ENCODE results near the gene CTDSPL.
"Not testable (repeated sequence)": the region's sequence is repeated elsewhere in the genome, so short reads cannot be mapped to it uniquely, and the experiment has no call there.

Gene CTDSPL, protein sequence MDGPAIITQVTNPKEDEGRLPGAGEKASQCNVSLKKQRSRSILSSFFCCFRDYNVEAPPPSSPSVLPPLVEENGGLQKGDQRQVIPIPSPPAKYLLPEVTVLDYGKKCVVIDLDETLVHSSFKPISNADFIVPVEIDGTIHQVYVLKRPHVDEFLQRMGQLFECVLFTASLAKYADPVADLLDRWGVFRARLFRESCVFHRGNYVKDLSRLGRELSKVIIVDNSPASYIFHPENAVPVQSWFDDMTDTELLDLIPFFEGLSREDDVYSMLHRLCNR

DNA sequence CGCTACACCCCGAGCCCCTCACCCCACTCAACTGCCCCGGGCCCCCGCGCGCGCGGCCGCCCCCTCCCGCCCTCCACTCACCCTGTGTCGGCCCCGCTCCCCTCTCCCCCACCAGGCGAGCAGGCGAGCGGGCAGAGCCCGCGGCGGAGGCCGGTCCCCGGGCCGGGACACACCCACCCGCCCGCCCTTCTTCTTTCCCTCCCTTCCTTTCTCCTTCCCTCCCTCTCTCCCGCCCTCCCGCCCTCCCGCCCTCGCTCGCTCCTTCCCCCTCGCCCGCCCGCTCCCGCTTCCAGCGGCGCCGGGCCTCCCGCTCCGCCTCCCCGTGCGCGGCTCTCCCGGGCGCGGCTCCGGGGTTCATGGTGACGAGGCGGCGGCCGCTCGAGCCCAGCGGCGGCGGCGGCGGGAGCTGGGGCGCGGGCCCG lies at the start of gene CTDSPL:
Gene CTDSPL (plus strand): TSS at position 261 of the 422 bp plus-strand sequence. CDS start 320 bp downstream, outside the sequence.
- no peak for DNase-seq (ENCODE audit: low read depth in 2 of 3, low spot score in 1 of 3)

DNA sequence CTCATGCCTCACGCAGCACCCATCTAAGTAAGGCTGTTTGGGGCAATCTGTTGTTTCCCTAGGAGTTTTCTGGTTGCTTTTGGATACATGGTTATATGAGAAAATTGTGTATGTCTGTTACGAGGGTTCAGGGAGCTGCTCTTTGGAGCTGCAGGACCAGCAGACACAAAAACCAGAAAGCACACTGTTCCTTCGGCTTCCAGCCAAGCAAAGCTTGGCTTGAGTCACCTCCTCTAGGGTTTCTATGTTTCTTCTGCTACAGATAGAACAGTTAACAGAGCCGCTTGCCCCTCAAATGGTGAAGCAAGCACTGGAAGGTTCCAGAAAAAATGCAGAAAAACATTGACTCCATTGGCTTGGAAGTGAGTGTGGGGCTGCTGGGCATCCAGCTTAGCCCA lies 49.2 kb upstream of the CTDSPL start:
- DNase-seq (ENCODE audit: low read depth in 2 of 3, low spot score in 1 of 3), result no peak

DNA sequence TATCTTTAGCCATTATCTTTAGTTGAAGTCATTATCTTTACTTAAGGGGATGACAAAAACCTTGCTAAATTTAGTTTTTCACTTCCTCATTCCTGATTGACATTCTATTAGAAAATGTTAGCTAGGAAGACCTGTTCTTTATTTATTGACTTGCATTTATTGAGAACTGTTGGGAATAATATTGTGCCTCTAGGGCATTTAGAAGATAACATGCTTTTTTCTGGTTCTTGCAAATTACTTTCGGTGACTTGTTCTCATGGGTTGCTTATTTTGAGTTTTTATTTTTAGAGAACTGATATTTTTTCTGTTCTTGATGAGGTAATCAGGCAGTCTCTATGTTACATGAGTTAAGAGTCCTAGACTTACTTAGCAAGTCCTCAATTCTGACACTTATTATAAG lies 48.3 kb upstream of the CTDSPL start:
- no peak for DNase-seq (ENCODE audit: low read depth in 2 of 3, low spot score in 1 of 3)

DNA sequence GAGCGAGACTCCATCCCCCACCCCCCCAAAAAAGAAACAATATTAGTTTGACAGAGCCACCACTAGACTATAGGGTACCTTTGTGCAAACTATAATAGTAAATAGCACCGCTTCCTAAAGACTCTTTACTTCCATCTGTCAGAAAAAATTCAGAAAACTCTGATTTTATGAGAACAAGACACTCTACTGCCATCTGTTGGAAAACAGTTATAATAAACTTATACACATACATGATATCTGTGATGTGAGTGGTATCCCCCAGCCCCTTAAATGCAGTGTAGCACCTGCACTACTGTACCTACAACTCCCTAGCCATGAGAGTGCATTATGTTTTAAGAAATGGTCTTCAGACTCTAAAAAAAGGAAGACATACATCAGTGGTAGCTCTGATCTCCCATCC lies 47.1 kb upstream of the CTDSPL start:
- no peak for DNase-seq (ENCODE audit: low read depth in 2 of 3, low spot score in 1 of 3)

DNA sequence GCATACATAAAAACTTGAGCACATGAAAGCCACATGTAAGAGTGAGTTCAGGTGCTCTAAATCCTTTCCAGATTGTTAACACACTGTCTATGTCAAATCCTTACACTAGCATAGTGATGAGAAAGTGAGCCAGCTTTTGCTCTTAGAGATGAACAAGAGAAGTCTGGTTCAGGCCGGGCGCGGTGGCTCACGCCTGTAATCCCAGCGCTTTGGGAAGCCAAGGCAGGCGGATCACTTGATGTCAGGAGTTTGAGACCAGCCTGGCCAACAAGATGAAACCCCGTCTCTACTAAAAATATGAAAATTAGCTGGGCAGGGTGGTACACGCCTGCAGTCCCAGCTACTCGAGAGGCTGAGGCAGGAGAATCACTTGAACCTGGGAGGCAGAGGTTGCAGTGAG lies 46.5 kb upstream of the CTDSPL start:
- DNase-seq (ENCODE audit: low read depth in 2 of 3, low spot score in 1 of 3), result not testable (repeated sequence)

DNA sequence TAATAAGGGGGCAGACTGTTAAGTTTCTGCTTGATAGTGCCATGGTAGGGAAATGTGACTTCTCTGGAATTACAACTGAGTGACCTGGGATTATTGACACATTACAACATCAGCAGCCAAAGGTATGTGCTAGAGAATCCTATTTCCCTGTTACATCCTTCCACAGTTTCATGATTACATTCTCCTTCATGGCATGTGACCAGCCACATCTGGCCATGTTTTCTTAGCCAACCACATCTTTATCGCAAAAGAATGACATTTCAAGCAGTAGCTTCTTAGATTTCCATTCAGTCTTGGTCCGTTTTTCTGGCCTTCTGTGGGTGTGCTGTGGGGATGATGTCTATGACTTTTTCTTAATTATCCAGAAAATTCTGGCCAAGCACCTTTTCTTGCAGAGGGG lies 45.4 kb upstream of the CTDSPL start:
- DNase-seq (ENCODE audit: low read depth in 2 of 3, low spot score in 1 of 3), result no peak

DNA sequence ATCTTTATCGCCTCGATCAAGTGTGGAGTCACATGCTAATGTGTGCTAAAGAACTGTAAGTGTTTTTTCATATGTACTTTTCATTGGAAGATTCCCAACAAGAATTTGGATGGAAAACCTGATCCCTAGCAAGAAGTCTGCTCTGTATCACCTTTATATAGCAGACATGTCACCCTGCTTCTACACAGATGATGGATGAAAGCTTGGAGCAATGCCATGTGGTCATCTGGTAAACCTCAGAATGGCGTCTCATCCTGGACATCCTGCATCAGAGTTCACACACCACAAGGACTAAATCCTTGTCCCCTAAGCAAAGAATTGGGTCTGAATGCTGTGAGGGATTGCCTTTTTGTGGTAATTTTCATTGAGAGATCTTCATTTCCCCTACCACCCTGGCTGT lies 42.1 kb upstream of the CTDSPL start:
- DNase-seq (ENCODE audit: low read depth in 2 of 3, low spot score in 1 of 3), result no peak

DNA sequence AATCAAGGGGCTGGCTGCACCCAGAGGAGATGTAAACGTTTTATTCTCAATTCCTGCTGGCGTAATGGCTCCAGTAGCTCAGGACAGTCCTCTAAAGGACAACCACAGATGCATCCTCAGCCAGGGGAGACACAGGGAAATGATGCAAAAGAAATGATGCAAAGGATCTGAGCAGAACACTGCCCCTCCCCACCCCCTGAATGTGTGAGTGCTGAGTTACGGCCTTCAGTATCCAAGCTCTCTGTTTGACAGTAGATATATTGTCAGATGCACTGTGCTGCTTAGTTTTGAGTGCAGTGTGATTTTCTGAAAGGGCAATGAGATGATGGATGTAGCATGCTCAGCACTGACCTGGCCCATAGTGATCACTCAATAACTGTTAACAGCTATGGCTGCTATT lies 41.4 kb upstream of the CTDSPL start:
- no peak for DNase-seq (ENCODE audit: low read depth in 2 of 3, low spot score in 1 of 3)

DNA sequence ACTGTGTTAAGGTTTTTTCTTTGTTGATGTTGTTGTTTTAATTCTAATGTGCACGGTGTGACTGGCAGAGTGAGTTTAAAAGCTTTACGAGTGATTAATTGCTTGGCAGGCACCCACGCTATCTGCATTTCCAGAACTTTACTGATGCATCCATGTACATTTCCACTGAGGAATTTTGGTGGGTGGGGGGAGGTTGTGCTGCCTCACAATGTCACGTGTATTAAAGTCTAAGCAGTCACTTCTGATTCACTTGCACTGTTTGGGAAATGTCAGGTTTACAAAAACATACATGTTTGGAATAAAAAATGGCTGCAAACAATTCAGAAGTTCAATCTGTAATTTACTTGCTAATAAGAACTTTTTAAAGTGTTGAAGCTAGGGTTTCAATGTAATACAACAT lies 38.5 kb upstream of the CTDSPL start:
- no peak for DNase-seq (ENCODE audit: low read depth in 2 of 3, low spot score in 1 of 3)

DNA sequence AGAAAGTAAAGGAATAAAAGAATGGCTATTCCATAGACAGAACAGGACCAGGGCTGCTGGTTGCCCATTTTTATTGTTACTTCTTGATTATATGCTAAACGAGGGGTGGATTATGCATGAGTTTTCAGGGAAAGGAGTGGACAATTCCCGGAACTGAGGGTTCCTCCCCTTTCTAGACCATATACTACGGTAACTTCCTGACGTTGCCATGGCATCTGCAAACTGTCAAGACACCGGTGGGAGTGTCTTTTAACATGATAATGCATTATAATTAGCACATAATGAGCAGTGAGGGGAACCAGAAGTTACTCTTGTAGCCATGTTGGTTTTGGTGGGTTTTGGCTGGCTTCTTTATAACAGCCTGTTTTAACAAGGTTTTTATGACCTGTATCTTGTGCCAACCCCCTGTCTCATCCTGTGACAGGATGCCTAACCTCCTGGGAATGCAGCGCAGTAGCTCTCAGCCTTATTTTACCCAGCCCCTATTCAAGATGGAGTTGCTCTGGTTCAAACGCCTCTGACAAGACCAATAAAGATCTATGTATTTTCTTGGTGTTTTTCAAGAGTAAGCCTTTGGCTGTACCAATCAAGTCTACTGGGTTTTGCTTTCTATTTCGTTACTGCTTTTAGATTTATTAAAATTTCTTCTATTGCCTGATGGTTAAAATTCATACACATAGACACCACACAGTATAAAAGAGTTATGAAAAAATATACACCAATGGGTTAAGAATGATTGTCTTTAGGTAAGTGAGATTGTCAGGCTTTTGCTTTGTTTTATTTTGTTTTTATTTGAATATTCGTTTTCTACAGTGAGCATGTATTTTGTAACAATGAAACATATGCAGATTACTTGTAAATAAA lies 37.4 kb upstream of the CTDSPL start:
- DNase-seq (ENCODE audit: low read depth in 2 of 3, low spot score in 1 of 3), result no peak

DNA sequence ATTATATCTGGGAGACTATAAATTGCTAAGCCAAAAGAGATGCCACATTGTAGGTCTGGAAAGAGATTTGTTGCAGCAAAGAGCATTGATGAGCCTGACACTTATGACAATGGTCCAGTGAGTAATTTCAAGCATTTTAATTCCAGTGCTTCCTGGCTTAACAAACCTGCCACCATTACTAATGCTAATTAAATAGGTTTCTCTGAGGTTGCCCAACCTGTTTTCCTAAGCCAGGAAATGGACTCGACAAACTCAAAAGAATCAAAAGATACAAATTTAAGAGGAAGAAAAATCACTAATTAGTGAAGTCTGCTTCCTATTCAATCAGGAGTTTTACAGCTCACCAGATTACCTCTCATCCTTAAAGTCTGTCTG lies 36.7 kb upstream of the CTDSPL start:
- DNase-seq (ENCODE audit: low read depth in 2 of 3, low spot score in 1 of 3), result no peak

DNA sequence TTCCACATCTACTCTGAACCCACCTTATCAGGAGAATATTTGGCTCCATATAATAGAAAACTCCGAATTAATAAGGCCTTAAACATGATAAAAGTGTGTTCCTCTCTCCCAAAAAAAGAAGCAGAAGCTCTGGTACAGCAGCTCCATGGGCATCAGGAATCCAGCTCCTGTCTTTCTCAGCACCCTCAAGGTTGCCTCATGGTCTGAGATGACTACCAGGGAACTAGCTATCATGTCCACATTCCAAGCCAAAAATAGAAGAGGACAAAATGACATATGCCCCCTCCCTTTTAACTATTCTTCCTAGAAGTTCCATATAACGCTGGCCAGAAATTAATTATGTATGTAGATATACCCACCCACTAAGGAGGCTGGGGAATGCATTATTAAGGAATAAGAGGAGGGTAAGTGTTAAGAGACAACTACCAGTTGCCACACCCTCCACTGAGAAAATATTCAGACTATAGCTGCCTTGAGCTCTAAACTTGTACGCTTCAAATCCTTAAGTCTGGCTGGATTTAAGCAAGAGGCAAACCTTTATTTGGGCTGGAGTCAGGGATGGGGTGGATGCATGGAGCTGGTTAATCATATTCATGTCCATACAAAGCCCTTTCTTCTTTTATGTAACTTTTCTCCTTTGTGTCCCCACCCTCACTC lies 35.8 kb upstream of the CTDSPL start:
- DNase-seq (ENCODE audit: low read depth in 2 of 3, low spot score in 1 of 3), result no peak

DNA sequence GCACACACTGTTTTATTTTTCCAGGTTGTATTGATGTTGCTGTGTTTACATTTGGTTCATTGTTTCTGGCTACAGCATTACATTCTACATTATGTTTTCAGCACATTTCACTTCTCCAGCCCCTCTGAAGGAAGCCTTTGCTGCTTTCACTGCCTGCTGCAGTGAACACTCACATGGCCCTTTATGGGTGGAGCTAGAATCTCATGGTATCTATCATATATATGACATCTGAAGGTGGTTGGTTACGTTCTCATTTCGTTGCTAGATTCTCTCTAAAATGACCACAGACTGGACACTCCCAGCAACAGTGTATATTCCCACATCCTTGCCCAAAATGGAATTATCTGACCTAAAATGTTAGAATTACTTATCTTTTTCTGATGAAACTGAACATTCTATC lies 35.2 kb upstream of the CTDSPL start:
- no peak for DNase-seq (ENCODE audit: low read depth in 2 of 3, low spot score in 1 of 3)

DNA sequence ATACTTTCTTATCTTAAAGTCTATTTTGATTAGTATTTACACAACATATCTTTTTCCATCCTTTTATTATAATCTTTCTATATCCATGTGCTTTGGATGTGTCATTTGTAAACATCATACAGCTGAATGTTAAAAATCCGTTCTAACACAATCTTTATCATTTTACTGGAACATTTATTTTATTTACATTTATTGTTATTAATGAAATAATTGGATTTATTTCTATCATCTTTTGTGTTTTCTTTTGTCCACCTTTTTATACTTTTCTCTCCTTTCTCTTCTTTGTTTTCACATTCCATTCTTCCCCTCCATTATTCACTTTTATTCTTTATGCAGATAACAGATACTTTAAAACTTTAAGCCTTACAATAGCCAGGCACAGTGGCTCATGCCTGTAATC lies 34.7 kb upstream of the CTDSPL start:
- no peak for DNase-seq (ENCODE audit: low read depth in 2 of 3, low spot score in 1 of 3)

DNA sequence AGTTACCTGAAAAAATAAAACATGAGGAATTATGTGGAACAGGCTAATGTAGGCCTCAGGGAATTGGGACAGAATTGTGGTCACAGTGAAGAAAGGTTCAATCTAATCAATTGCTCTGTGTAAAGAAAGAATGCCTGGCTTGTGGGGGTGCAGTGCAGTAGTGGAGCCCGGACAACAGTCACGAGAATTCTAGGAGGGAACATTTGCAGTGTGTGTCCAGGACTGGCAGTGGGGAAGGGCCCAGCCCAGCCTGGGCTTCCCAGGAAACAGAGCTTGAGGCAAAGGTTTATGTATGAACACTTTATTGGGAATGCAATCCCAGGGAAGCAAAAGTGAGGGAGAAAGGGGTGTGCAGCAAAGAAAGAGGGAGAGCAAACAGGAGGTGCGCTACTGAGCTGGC lies 29.2 kb upstream of the CTDSPL start:
- DNase-seq (ENCODE audit: low read depth in 2 of 3, low spot score in 1 of 3), result no peak

DNA sequence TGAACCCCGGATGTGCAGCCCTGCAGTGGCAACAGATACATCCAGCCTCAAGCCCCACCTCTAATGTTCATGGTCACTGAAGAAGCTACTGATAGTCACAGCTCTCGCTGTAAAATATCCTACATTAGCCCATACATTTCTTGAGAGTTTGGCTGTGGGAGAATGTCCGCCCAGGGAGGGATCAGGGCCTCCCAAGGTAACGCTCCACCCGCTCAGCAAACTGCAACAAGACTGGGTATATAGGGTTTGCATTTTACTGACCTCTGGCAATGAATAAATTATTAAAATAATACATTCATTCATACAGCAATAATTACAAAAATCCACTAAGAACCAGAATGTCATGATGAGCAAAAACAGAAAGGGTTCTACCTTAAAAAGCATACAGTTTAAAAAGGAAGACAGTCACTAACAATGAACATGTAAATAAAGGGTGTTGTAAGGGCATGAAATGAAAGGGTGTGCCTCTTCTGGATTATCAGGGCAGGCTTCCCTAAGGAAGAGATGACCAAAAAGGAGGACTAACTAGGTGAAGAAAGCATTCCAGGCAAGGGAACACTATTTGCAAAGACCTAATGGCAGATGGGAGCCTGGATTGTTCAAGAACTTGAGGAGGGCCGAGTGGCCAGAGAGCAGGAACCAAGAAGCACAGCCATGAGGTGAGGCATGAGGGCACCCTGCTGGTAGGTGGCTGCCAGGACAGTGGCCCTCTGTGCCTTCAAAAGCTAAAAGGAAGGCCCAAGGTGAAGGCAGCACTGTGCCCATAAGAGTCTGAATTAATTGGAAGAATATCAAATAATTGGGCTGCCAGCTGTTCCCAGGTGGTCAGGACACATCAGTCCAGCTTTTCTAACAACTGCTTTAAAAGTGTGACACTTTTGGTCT lies 28.1 kb upstream of the CTDSPL start:
- no peak for DNase-seq (ENCODE audit: low read depth in 2 of 3, low spot score in 1 of 3)

DNA sequence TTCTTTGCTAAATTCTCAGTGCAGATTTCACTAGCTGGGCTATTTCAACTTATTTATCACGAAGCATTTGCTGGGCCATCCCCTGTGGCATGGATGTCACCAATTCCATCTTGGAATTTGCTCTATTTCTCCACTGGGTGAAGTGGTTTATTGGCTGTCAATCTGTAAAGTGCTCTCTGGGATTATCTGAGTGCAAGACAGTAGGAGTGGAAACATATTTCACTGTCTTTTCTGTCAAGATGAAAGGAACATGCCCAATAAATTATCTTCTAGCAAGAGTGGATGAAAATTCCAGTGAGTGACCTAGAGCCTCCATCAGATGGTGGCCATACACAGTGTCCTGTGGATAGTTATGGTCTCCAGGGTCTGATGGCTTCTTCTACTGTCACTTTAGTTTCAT lies 25.1 kb upstream of the CTDSPL start:
- DNase-seq (ENCODE audit: low read depth in 2 of 3, low spot score in 1 of 3), result no peak

DNA sequence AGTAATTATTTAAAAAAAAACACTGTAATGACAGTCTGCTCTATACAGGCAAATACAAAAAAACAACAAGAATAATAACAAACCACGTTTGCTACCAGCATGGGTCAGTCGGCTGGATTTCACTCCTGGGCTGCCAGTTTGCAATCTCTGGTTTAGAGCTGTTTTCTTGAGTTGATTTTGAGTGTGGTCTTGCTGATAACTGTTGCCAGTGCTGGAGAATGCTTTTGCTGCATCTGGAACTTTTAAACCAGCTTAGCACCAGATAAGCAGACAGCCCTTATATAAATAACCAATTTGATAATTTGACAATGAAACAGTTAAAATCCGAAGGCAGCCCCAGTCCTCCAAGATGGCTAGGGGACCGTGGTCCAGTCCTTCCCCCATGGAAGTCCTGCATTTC lies 14.0 kb upstream of the CTDSPL start:
- DNase-seq (ENCODE audit: low read depth in 2 of 3, low spot score in 1 of 3), result no peak

DNA sequence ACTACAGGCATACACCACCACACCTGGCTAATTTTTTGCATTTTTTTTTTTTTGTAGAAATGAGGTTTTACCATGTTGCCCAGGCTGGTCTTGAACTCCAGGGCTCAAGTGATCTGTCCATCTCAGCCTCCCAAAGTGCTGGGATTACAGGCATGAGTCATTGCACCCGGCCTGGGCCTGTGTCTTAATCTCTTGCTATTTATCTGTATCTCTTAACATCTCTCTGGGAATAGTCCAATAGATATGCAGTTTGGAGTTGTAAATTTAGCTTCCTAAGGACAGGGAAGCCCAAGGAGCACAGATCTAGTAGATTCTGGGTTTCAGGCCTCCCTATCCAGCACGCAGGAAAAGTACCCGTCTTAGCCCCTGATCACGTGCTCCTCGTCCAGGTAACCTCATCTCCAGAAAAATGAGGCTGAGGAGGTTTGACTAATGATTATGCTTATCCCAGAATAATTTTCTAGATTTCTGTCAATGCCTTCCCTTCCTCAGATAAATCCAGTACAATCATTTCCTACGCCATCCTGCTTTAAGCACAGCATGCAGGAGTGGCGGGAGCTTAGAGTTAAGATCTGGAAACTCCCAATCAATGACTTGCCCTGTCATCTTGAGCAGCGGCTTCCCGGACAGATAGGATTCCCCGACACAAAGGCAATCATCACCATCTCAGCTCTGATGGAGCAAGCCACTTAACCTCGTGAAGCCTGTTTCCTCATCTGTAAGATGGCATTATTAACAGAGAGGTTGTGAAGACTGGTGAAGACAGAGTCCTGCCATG lies 12.3 kb upstream of the CTDSPL start:
- no peak for DNase-seq (ENCODE audit: low read depth in 2 of 3, low spot score in 1 of 3)

DNA sequence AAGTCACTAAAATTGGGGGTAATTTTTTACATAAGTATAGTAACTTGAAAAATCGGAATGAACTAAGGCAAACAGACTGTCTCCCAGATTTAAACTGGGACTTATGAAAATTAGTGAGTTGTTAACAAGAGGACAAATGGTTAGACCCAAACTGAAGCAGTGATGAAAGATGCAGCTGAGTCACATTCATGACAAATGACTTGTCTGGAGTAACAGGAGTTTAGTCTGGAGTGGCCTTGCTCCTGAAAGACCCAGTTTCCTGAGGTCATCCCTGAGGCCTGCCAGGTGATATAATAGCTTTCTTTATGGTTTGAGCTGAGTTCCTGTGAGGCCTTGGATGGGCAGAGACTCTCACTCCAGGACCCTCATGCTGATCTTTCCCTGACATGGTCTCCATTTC lies 9.6 kb upstream of the CTDSPL start:
- DNase-seq (ENCODE audit: low read depth in 2 of 3, low spot score in 1 of 3), result no peak
